Tibial nerve (tissue), 4 donors: ENCODE data around the gene CPNE4.

Experiments used
- CTCF ChIP-seq, 5 experiments: fragments of 200-600 bp in 3 of 5; fragments of 450-650 bp in 2 of 5; sonication (generic) in 3 of 5; IDR thresholded peaks; one replicate each; pipeline ENCODE4 v1.5.1; 2016 to 2019; ENCODE audit warnings: antibody characterized with exemption in 5 of 5, mild to moderate bottlenecking in 3 of 5, moderate library complexity in 2 of 5
- EP300 ChIP-seq, 2 donors: sonication (generic); formaldehyde crosslinking; IDR thresholded peaks; one replicate each; pipeline ENCODE4 v1.6.1; 2017; ENCODE audit warnings: antibody characterized with exemption in 2 of 2, mild to moderate bottlenecking in 1 of 2
- POLR2A ChIP-seq, 2 donors: fragments of 450-650 bp; IDR thresholded peaks; one replicate each; pipeline ENCODE4 v1.6.1; 2017; ENCODE audit warnings: antibody characterized with exemption in 2 of 2, mild to moderate bottlenecking in 2 of 2, moderate library complexity in 2 of 2

- TF ChIP-seq CTCF (IDR thresholded peaks at IDR 0.05) (no peak), POLR2A (IDR thresholded peaks at IDR 0.05) (no peak), EP300 (IDR thresholded peaks at IDR 0.05) (no peak)
Observed at GRCh38 chr3:131749826-131750225, 285.0 kb downstream of the CPNE4 start.
